Choroid plexus epithelial cell (primary cell): ENCODE results near the gene CAMK1D.

Experiments
- DNase-seq: peaks from one replicate; pipeline ENCODE4 v3.0.0-alpha.2; 2010; ENCODE audit warnings: low read depth
- H3K4me3 ChIP-seq: 2 replicates; pipeline ENCODE4 v1.5.1; 2011; ENCODE audit warnings: low read depth, mild to moderate bottlenecking, control low read depth, low read length, moderate library complexity
- CTCF ChIP-seq: conservative IDR thresholded peaks from 2 replicates; pipeline ENCODE4 v1.5.1; 2011; ENCODE audit warnings: low read depth, mild to moderate bottlenecking, control low read depth, inconsistent platforms, low read length, moderate library complexity

Gene CAMK1D

GRCh38 chr10:12699258-12699700 is 349.9 kb downstream of the CAMK1D start:
- no peak for TF ChIP-seq CTCF
- peak; percentile 86 for DNase-seq
- no peak overlapping the region for H3K4me3 ChIP-seq

DNA sequence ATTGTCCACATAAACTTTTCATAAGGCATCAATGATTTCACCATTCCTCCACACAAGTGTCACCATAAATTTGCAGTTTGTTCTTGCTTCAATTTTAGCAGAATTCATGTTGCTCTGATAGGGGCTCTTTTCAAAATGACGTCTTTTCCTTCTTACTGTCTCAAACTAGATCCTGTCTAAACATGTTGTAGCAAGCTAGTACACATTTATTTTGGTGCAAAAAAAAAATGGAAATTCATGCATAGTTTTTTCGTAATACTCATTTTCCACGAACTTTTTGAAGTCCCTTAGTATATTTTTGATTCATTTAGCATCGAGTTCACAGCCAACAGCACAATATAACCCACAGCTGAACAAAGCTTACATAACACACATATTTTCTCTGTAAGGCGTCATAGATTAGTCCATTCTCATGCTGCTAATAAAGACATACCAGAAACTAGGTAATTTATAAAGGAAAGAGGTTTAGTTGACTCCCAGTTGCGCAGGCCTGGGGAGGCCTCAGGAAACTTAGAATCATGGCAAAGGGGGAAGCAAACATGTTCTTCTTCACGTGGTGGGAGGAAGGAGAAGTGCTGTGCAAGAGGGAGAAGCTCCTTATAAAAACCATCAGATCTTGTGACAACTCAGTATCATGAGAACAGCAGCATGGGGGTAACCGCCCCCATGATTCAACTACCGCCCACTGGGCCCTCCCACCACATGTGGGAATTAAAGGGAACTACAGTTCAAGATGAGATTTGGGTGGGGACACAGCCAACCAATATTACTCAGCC is 350.6 kb downstream of the CAMK1D start:
- H3K4me3 ChIP-seq: no peak overlapping the region
- TF ChIP-seq CTCF: no peak
- peak; percentile 51 for DNase-seq

DNA sequence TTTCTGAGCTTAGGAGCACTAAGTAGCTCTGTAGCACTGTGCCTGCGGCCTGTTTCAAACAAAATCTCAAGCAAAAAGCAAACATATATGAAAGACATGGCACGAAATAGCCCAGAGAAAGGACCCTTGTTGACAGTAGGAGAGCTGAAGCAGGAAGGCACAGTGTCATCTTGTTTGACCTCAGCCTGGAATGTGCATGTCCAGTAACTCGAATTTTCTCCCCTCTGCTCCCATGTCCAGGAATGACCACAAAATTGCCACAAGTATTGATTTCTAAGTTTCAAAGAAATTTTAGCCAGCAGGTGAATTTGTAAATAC is 351.2 kb downstream of the CAMK1D start:
- no peak for DNase-seq
- H3K4me3 ChIP-seq: no peak overlapping the region
- no peak for TF ChIP-seq CTCF

DNA sequence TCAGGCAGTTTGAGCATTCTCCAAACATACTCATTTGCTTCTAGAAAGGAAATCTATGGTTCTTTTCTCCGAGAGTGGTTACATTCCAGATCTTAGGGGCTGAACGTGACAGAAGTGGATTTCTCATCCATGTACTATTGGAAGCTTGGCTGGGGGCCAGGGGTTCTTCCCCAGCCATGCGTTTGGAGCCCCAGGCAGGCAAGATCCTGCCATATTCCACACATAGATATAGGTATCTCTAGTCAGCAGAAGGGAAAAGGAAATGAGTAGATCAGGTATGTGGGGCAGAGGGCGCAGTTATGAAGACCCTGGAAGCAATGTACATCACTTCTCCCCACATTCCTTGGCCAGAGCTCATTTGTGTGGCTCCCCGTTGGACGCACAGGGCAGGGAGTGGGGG is 352.3 kb downstream of the CAMK1D start:
- no peak for TF ChIP-seq CTCF
- no peak for DNase-seq
- H3K4me3 ChIP-seq: no peak overlapping the region

- no peak for TF ChIP-seq CTCF
- H3K4me3 ChIP-seq: no peak overlapping the region
- DNase-seq: no peak
These were observed 352.9 kb downstream of the CAMK1D start for GRCh38 chr10:12702215-12702770.

DNA sequence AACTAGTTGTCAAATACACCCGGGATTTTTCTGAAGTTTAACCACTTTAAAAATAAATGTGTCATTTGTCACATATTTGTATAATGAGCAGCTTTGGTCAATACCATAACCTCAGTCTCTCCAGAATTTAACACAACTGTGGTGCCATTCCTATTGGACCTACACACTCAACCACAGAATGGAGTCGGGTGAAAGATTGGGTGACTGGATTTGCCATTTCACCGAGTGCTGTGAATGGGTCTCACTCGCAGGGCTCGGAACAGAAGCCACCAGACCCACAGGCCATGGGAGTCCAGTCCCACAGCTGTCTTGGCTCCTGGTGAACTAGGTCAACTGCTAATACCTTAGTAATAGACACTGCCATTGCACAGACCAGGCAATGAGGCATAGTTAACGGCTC is 353.8 kb downstream of the CAMK1D start:
- TF ChIP-seq CTCF: no peak
- no peak overlapping the region for H3K4me3 ChIP-seq
- no peak for DNase-seq

- H3K4me3 ChIP-seq: no peak overlapping the region
- DNase-seq: peak; percentile 90
- TF ChIP-seq CTCF: no peak
These were observed 354.5 kb downstream of the CAMK1D start for GRCh38 chr10:12703813-12704212.
